ENCODE measurements around the gene PPP6C.
A peak's percentile ranks its signal among the peaks of the same experiment; 100 is the strongest.
"Not testable (repeated sequence)": the region's sequence is repeated elsewhere in the genome, so short reads cannot be mapped to it uniquely, and the experiment has no call there.

The PPP6C gene

DNA sequence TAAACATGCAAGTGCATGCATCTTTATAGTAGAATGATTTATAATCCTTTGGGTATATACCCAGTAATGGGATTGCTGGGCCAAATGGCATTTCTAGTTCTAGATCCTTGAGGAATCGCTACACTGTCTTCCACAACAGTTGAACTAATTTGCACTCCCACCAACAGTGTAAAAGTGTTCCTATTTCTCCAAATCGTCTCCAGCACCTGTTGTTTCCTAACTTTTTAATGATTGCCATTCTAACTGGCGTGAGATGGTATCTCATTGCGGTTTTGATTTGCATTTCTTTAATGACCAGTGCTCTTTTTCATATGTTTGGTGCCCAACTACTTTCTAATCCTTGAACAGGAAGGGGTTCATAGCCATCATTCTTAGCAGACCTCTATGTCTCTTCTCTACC lies 7.8 kb downstream of the PPP6C start:
- DNase-seq (ENCODE audit: low read depth): not testable (repeated sequence)

DNA sequence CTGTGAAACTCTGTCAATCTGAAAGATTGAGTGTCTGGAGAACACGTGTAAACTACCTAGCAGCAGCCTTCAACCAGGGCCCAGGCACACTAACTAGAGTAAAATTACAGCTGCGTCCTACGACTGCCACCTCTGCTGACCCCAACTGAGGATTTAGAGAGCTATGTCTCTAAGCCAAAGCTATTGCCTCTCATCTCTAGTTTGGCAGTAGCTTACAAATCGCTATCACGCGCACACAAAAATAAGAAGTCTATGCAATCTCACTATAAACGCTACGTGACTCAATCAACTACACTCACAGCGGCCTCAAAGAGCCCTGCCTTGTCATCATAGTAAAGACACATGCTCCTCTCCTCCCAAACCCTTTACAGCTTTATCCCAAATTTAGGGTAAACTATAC lies 8.7 kb downstream of the PPP6C start:
- no peak for DNase-seq (ENCODE audit: low read depth)

DNA sequence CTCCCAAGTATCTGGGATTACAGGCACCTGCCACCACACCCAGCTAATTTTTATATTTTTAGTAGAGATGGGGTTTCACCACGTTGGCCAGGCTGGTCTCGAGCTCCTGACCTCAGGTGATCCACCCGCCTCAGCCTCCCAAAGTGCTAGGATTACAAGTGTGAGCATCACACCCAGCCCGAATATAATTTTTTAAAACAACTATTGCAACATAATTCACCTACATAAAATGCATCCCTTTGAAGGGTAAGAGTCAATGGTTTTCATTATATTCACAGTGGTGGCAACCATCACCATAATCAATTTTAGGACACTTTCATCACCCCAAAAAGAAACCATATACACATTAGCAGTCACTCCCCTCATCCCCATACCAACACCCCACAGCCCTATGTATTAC lies 9.8 kb downstream of the PPP6C start:
- not testable (repeated sequence) for DNase-seq (ENCODE audit: low read depth)

DNA sequence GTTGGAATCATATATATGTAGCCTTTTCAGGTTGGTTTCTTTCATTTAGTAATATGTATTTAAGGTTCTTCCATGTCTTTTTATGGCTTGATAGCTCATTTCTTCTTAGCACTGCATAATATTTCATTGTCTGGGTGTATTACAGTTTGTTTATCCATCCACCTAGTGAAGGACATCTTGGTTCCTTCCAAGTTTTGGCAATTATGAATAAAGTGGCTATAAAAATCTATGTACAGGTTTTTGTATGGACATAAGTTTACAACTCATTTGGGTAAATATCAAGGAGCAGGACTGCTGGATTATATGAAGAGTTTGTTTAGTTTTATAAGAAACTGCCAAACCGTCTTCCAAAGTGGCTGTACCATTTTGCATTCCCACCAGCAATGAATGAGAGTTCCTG lies 11.7 kb downstream of the PPP6C start:
- DNase-seq (ENCODE audit: low read depth): no peak

DNA sequence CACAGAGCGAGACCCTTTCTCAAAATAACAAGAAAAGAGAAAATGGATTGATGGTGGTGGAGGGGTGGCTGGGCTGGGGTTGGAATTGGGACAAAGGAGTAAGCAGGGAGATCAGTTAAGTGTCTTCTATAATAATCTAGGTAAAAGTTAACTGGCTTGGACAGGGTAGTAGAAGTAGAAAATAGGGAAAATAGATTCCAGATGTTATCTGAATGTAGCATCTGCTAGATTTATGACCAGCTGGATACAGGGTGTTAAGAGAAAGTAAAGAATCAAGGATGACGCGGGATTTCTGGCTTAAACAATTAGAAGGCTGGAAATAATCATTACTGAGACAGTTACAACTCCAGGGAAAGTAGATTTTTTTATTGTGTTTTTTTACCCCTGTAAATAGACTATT lies 13.0 kb downstream of the PPP6C start:
- DNase-seq (ENCODE audit: low read depth): peak; percentile 39

DNA sequence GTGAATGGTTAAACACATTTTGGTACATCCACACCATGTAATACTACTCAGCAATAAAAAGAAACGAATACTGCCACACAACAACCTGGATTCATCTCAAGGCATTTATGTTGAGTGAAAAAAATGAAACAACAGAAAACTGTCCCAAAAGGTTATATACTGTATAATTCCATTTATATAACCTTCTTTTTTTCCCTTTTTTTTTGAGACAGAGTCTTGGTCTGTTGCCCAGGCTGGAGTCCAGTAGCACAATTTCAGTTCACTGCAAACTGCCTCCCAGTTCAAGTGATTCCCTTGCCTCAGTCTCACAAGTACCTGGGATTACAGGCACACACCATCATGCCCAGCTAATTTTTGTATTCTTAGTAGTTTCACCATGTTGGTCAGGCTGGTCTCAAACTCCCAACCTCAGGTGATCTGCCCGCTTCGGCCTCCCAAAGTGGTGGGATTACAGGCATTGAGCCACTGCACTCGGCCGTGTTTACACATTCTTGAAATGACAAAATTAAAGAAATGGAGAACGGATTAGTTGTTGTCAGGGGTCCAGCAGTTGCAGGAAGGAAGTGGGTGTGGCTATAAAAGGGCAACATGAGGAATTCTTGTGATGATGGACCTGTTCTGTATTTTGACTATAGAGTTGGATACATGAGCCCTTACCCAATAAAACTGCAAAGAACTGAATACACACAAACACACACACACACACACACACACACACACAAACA lies 17.4 kb downstream of the PPP6C start:
- DNase-seq (ENCODE audit: low read depth): peak; percentile 27

DNA sequence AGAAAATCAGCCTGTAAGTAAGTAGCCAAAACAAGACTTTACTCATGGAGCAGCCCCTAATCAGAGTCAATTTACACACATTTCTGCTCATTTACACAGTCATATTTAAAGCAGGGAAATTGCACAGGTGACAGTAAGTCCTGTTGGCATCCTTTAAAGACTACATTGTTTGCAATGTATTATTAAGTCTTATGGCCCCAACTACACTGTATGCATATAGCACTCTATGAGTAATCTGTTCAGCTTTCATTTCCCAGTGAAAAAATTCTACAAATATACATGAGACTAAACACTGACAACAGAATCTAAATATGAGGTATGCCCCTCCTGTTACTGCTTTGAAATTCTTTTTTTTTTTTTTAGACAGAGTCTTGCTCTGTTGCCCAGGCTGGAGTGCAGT lies 19.7 kb downstream of the PPP6C start:
- no peak for DNase-seq (ENCODE audit: low read depth)

DNA sequence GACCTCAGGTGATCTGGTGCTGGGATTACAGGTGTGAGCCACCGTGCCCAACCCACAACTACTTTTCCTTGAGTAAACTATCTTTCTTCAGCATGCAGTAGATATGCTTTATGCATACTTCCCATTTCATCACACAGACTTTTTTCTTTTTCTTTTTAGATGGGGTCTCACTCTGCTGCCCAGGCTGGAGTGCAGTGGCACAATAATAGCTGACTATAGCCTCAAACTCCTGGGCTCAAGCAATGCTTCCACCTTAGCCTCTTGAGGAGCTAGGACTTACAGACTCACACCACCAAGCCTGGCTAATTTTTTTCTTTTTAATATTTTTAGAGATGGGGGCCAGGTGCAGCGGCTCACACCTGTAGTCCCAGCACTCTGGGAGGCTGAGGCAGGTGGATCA lies 22.8 kb downstream of the PPP6C start:
- no peak for DNase-seq (ENCODE audit: low read depth)

DNA sequence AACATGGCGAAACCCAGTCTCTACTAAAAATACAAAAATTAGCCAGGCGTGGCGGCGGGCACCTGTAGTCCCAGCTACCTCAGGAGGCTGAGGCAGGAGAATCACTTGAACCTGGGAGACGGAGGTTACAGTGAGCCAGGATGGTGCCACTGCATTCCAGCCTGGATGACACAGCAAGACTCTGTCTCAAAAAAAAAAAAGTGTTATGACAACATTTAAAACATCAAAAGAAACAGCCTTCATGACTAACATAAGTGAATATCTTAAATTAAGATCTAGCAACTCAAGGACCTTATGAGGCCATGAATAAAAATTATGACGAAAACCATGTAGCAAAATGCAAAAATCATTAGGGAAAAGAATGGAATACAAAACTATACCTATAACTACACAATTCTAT lies 26.7 kb downstream of the PPP6C start:
- DNase-seq (ENCODE audit: low read depth): not testable (repeated sequence)

DNA sequence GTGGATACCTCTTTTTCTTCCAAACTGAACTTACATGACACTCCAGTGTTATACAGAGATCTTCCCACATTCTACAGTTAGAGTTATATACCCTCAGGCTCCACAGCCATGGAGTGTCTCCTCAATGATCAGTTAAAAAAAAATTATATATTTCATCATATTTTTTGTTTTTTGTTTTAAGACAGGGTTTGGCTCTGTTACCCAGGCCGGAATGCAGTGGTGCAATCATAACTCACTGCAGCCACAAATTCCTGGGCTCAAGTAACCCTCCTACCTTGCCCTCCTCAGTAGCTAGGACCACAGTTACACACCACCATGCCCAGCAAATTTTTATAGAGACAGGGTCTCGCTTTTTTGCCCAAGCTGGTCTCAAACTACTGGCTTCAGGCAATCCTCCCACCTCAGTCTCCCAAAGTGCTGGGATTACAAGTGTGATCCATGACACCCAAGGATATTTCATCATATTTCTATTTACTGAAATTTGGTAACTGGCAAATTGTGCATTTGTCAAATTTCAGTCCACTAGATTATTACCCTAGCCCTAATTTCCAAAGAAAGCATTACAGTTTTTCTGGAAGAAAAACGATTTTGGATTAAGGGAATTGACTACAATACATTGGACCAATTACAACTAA lies 28.2 kb downstream of the PPP6C start:
- peak; percentile 28 for DNase-seq (ENCODE audit: low read depth)

DNA sequence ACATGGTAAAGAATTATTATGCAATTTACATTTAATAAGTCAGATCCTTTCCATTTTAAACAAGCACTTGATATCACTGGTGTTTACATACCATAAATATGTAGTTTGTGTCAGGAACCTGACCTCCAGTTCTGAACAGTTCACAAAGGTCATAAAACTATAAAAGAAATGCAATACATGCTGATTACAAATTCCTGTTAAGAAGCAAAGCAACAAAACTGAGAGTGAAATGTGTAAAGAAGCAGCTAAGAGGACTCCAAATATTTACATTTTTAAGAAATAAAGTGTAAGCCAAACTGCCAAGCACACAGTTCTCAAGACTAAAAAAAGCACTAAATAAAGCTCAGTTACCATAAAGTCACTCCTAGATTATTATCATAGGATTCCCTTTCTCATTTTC lies 28.9 kb downstream of the PPP6C start:
- DNase-seq (ENCODE audit: low read depth): no peak

DNA sequence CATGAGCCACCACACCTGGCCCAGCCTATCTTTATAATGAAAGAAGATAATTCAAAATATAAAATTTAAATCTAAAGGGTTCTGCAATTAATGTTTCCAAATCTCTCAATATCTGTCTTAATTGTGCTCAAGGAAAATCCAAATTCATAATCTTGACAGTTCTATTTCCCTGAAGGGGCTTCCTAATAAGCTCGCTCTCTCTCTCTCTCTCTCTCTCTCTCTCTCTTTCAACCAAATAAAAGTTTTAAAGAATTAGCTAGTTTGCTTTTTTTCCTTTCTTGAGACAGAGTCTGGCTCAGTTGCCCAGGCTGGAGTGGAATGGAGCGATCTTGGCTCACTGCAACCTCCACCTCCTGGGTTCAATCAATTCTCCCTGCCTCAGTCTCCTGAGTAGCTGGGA lies 33.1 kb downstream of the PPP6C start:
- DNase-seq (ENCODE audit: low read depth): no peak

DNA sequence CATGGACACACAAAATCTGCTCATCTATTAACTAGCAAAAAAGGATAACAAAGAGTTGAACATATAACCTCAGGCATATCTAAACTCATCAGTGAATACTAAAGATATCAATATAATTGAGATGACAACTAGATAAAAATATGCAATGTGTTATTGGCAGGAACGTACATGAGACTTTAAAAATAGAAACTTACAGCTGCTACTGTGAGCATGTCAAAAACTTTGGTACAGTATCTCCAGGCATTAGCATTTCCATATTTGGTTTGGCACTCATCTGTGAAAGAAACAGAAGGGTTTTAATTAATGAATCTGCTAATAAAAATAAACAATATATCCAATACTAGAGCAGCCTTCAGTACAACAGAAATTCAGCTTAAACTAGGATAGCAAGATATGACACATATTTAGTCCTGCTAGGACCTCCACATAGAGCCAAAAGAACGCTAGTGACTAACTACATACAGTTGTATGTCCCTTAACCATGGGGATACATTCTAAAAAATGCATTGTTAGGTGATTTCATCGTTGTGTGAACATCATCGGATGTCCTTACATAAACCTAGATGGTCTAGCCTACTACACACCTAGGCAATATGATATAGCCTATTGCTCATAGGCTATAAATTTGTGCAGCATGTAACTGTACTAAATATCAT lies 35.8 kb downstream of the PPP6C start:
- DNase-seq (ENCODE audit: low read depth): no peak

DNA sequence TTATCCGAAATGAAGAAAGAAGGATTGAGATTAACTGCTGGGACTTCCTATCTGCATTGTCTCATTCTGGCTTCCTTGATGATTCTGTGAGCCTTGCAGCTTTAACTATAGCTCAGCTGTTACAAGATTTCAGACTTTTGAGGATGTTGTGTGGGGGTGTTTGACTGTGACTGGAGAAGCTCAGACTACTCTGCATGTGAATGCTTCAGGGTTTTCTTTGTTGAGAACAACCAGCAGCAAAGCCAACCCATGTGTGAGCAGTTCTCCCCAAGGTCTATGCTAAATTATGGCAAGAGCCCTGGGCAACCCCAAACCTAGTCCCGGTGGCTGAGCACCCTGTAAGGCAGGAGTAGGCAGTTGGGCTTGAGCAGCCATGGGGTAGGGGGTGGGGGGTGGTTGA lies 37.9 kb downstream of the PPP6C start:
- no peak for DNase-seq (ENCODE audit: low read depth)

DNA sequence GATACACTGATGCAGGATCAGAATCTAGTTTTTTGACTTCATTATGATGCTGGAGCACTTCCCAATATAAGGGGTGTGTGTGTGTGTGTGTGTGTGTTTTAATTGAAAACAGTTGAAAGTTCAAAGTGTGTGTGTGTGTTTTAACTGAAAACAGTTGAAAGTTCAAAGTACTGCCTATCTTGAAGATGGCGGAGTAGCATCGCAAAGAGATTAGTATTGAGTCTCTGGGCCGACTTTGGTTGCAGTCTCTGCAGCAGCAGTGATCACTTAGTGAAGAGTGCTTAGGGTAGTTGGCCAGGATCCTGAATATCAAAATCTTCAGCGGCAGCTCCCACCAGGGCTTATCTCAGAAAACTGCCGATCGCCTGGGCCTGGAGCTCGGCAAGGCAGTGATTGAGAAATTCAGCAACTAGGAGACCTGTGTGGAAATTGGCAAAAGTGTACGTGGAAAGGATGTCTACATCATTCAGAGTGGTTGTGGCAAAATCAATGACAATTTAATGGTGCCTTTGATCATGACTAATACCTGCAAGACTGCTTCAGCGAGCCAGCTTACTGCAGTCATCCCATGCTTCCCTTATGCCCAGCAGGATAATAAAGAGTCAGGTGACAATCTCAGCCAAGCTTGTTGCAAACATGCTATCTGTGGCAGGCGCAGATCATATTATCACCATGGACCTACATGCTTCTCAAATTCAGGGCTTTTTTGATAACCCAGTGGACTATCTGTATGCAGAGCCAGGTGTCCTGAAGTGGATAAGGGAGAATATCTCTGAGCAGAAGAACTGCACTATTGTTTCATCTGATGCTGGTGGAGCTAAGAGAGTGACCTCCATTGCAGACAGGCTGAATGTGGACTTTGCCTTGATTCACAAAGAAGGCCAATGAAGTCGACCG lies 39.0 kb downstream of the PPP6C start:
- no peak for DNase-seq (ENCODE audit: low read depth)

DNA sequence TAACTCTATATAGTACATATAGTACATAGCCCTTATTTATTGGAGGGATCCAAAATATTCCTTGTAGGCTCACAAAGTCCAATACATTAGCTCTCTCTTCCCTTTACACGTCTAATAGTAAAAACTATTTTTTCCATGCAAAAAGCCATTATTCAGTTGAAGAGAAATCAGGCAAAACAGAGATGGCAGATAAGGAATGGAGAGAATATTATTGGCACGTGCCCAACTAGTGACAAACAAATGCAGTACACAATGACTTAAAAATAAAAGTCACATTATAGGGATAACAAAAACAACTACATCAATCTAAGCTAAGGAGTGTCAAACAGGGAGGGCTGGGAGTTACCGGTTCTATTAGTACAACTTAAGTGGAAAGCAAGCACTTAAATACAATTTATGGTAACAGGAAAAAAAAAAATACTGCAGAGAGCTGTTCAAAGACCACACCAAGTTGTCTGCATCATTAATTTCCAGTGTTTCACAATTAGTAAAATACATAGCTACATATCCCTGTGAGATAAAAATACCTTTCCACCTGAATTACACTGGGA lies 42.1 kb downstream of the PPP6C start:
- no peak for DNase-seq (ENCODE audit: low read depth)

DNA sequence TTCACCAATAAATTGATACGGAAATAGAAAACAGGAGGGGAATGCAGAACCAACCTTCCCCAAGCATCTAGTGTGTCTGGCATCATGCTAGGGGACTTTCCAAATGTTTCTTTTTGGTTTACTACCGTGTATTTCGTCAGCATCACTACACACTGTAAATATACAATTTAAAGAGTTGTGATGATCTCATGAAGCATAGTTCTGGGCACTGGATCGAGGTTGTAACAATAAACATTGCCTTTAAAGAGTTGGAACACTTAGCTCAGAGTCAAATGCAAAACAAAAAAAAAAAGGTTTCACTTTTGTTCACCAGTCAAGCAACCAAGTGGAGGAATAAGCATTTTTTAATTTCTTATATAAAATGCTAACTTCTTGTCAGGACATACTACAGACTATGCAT lies 43.4 kb downstream of the PPP6C start:
- DNase-seq (ENCODE audit: low read depth): peak; percentile 88

DNA sequence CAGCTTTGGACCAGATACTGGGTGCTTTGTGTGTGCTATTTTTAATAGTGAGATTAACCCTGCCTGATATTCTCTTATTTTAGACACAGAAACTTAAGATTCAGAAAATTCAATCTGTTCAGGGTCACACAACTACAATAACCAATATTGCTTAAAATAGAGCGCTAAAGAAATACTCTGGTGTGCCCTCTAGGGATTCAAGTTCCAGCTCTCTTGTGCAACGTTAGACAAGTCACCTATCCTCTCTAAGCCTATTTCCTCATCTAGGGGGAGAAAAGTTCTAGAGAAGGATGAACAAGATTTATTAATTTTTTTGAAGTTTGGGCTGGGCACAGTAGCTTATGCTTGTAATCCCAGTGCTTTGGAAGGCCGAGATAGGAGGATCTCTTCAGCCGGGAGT lies 44.2 kb downstream of the PPP6C start:
- no peak for DNase-seq (ENCODE audit: low read depth)

DNA sequence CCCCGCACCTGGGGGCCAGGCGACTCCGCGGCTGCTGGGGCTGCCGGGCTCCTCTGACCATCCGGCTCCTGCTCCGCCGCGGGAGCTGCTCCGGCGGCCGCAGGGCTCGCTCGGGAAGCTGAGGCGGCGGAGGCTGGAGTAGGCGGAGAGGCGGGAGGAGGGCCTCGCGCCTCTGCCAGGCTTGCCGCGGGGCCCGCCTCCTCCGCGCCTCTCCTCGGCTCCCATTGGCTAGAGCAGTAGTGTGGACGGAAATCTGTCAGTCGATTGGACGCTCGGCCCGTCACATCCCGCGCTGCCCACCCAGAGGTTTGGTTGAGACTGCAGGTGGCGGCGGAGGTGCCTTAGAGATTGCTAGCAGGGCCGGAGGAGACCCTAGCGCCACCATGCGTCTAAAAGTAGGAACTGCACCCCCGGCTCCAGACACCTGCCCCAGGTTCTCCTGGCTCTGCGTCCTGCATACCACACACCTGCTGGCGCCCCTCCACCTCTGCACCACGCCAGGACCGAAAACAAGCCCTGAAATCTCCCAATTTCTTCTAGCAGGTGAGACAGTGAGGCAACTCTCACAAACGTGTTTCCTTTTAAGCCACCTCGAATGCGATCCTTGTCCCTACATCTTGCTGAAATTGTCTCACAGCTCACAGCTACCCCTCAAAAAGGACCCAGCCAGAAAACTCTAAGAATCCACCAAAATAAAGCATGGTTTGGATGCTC lies 46.1 kb downstream of the PPP6C start, which contains the start of gene SCAI:
Gene SCAI, minus strand, starts transcription at position 152 of the 714 bp plus-strand sequence. Its CDS starts 91 bp downstream, at position 61.
- DNase-seq (ENCODE audit: low read depth): peak; percentile 99

DNA sequence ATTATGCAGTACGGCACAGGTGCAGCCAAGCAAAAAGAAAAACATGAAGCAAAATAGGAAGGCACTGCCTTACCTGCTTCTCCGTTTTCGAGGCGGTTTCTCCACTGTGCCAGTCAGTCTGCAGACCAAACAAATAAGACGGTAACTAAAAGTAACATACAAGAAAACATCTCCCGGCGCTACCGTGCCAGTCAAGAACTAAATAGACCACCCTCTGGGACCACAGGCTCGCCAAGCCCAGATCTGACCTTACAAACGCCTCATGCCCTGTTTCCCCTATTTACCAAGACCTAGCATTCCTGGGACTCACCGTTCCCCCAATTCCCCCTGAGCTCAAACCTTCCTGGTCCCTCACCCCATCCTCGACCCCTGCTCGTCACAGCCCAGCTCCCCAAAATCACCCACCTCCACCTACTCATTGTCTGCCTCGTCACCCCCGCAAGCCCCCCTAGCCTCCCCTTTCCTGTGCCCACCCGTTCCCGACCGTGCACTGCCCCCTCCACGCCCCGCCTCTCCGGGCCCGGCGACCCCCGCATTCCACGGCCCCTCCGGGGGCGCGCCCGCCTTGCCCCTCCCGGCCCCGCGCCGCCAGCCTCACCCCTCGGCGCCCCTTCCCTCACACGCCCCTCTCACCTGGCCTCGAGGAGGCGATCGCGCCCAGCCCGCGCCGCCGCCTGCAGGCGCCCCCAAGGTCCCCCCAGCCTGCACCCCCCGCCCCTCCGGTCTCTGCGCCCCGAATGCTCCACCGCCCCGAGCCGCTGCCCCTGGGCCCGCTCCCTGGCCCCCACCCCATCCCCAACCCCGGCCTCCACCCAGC lies 46.8 kb downstream of the PPP6C start:
- no peak for DNase-seq (ENCODE audit: low read depth)

All from fibroblast of the conjunctiva (primary cell).